HFF-Myc (cell line): ENCODE data around the gene JMJD1C.

Source experiments
- DNase-seq: peaks from one replicate; pipeline ENCODE4 v3.0.0-alpha.2; 2011; ENCODE audit warnings: low read depth; ENCODE audit errors: extremely low read depth
- H3K4me3 ChIP-seq: replicated peaks from 2 replicates; pipeline ENCODE4 v1.5.1; 2011; ENCODE audit warnings: low read depth, mild to moderate bottlenecking, control low read depth, low read length
- CTCF ChIP-seq: IDR thresholded peaks from 2 replicates; pipeline ENCODE4 v1.5.1; 2012; ENCODE audit warnings: mild to moderate bottlenecking, low read depth, low read length, control low read depth; ENCODE audit errors: missing control alignments

Gene JMJD1C

DNA sequence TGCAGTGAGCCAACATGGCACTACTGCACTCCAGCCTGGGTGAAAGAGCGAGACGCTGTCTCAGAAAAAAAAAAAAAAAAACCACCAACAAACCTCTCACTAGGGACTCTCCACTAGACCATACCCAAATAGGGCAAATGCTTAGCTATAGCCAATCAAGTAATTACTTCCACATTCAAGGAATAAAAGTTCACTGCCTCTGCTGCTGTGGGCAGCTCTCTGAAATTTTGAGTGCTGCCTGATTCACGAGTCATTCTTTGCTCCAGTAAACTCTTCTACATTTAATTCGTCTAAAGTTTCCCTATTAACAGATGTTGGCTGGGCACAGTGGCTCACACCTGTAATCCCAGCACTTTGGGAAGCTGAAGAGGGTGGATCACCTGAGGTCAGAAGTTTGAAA, 337.3 kb downstream of the JMJD1C start:
- DNase-seq, result no peak
- no peak for TF ChIP-seq CTCF
- H3K4me3 ChIP-seq, result no peak overlapping the region

DNA sequence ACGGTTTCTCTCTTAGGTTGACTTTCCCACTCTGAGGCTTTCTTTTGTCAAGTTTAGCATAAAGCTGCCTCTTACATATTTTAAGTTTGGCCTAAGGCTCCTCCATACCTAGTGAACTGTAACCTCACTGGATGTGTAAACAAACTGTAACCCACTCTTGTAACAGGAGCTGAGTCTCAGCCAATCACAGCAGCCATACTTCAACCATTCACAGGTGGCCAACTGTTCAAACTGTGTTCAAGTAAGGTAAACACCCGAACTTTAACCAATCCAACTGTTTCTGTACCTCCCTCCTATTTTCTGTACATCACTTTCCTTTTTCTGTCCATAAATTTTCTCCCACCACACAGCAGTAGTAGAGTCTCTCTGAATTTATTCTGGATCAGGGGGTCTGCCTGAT, 340.3 kb downstream of the JMJD1C start:
- H3K4me3 ChIP-seq, result no peak overlapping the region
- no peak for DNase-seq
- no peak for TF ChIP-seq CTCF

- H3K4me3 ChIP-seq, result no peak overlapping the region
- no peak for DNase-seq
- no peak for TF ChIP-seq CTCF
Measured at GRCh38 chr10:63123727-63124362, 341.9 kb downstream of the JMJD1C start.

DNA sequence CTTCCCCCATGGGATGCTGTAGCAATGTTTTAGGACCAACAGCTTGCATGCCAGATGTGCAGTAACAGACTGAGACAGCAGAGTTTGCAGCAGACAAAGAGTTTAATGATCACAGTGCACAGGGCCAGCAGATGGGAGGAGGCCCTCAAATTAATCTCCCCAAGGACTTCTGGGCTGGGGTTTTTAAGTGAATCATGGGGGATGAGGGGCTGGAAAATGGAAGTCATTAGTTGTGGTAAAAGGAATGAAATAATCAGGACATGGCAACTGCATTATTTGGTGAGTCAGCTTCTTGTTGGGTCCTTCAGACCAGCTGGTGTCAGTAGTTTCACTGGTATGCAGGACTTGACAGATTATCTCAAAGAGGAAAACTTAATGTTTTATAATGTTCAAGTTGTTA, 345.2 kb downstream of the JMJD1C start:
- peak; percentile 61 for DNase-seq
- TF ChIP-seq CTCF, result no peak
- no peak overlapping the region for H3K4me3 ChIP-seq

DNA sequence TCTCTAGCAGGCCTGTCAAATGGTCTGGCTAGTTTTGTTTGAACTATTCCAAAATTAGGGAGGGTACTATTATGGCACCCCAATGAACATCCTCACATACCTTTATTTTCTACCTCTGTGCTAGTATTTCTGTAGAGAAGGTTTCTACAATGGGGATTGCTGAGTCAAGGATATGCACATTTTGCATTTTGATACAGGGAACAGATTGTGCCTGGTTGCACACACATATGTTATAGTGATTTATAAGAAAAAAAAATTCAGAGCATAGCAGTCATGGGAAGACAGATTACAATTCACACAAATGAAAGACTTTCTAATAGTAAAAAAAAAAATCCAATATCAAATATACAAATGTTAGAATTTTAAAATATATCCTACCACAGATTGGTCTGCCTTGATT, 346.7 kb downstream of the JMJD1C start:
- DNase-seq, result no peak
- TF ChIP-seq CTCF, result no peak
- H3K4me3 ChIP-seq, result no peak overlapping the region
